NOMO-1 treated with DMSO at 0.1 percent for 48 hours (cell line): Measurements from ENCODE around the gene PRKAR2B.
"Not testable (repeated sequence)": the region's sequence is repeated elsewhere in the genome, so short reads cannot be mapped to it uniquely, and the experiment has no call there.

Experiments
- DNase-seq: peaks from one replicate; lab custom pipeline; 2025; ENCODE audit not compliant: unreplicated experiment; lab: John Stamatoyannopoulos, UW

PRKAR2B gene

DNA sequence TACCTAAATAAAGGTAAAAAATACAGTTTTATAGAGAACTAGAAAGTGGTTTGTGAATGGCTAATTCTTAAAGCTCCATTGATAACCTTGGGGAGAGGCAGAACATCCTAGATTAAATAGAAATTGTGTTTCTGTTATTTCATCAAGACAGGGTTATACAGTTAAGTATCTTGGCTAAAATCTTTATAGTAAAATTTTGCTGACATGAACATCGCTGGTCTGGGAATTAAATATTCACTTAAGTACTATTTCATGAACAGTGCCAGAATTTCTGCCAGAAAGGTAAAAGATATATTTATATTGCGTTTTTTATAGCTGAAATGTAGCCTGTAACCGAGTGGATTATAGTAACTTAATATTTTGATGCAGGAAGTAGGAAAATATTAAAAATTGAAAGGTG lies 70.6 kb downstream of the PRKAR2B start:
- DNase-seq: no peak

DNA sequence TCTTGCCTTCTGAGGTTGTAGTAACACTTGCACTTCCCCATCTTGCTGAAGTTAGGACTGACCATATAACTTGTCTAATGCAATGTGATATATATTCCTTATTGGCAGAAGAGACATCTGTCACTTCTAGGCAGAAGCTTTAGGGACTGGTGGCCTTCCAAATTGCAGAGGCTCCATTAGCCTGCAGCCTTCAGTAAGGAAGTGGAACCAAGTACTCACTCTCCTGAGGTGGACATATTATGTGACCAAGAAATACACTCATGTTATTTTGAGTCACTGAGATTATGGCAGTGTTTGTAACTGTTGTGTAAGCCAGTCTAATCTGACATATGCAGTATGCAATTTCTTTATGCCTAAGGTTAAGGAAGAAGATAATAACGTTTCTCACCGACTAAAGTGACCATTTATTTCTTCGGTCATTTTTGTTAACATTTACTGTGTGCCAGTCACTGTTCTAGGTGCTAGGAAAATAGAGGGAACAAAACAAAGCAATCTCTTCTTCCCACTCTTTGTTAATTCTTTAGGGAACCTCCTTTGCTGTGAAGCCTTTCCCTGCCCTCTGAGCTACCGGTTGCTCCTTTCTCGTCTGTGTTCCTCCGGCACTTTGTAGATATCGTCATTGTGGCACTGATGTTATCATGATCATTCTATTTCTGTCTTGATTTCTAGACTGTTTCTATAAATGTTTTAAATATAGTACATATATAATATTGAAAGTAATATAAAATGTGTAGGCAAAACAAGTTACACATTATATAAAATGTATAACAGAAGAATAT lies 71.4 kb downstream of the PRKAR2B start:
- peak; percentile 61 for DNase-seq

DNA sequence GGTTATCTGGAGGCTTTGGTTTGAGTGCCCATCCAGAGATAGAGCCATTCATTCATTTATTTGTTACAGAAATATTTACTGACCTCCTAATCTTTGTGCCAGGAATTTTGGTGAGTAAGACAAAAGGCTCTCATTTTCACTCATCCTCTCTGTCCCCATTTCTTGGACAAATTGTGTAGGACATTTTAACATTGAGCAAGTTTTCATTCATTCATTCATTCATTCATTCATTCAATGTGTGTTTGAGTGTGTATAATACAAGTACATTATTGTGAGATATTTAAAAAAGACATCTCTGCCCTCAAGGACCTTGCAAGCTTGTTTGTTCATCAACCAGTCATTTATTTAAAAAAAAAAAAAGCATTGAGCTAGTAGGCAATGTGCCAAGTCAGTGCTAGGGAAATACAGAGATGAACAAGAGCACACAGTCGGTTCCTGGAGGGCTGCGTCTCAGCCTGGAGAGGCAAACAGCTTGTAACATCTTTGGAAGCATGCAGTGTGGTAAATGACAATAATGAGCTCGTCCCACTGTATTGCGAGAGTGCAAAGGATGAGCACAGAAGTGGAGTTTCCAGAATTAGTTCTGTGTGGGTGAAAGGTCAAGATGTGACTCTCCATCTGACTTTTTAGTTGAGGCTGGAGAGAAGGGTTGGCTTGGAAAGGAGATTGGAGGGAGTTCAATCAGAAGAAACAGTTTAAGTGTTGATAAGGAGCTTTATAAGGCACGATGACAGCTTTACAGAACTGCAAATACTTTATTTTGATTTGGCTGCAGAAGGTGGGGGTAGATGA lies 73.8 kb downstream of the PRKAR2B start:
- DNase-seq: no peak

DNA sequence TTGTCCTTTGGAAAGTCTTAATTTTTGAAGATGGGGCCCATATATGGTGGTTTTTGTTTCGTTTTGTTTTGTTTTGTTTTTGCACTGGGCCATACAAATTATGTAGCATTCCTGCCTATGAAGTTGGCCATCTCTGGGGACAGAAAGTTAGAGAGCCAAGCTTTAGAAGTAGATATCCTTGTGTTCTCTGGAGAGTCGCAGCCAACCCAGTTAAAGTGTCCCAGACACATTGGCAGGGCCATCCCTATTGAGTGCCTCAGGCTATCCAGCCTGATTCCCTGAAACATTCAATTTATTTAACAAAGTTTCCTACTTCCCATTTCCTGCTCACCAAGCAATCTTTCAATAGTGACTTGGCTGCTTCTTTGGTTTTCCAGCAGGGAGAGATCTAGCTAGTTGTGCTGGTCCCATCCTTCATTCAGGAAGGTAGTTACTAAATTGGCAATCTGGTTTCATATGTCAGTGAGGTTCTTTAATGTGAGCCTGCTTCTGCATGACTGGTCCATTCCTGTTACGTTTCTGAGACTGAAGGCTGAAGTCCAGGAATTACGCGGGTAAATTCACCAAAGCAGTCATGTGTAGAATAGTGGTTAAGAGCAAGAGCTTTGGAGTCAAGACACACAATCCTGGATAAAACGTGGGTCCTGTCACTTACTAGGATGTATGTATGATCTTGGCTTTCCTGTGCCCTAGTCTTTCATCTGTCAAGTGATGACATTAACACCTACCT lies 75.0 kb downstream of the PRKAR2B start:
- DNase-seq: no peak

DNA sequence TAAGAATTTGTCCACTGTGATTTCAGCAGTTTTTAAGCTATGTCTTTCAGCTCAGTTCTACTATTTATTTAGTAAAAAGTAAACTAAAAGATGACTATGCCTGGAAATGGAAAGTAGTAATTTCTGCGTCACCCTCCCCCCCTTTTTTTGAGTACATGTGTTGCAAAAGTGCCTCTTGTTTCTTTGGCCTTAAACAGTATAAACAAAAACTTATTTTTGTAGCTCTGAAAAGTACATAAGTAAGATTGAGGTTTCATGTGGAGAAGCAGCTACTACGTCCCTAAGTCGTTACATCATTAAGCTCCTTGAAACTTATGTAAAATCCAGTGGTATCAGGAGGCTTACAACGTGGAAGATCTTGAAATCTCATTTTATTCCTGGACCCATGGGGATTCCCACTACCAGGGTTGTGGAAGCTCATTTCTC lies 78.0 kb downstream of the PRKAR2B start:
- no peak for DNase-seq

DNA sequence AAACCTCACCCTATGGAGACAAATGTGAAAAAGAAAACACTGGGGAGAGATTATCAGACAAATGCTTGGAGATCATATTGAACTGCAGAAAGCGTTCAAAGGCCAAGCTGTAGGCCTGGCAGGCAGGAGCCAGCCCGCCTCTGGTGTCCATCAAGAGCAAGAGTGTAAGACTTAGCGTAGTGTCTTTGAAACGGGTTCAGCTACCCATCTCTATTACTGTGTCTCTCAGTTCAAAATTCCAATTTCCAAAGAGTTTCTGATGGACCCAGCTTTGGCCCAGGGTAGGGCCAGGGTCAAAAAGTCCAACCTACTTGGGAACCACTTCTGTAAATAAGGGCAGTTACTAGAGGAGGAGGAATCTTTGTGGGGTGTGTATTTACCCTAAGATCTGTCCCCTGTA lies 78.9 kb downstream of the PRKAR2B start:
- no peak for DNase-seq

DNA sequence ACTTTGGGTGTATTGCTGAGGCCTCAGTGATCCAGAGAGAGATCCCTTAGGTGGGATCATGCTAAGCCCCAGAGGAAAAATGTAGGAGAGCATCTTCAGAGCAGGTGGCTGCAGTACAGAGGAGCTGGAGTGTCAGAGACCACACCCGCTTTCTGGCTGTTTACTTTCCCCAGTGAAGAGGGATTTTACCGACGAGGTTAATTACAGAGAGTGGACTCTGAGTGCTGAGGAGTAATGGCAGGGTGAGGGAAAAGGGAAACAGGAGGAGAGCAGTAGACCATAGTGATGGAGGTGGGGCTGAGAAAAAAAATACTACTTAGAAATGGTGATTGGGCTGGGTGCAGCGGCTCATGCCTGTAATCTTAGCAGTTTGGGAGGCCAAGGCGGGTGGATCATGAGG lies 81.0 kb downstream of the PRKAR2B start:
- DNase-seq: no peak

DNA sequence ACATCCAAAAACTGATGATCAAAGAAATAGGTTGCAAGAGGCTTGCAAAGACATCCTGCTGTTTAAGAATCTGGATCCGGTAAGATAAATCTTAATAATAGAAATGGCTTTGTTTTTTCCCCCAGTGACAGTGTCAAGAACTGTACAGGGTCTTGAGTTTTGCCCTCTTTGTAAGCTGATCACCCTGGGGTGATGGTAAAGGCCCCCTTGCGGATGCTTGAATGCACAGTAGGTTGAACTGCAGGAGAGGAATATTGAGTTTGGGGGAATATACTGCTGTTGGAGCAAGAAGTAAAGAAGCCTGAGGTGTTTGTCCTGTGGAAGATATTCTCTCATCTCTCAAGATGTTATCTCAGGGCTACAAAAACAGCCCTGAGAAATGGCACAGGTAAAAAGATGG lies 83.7 kb downstream of the PRKAR2B start:
- no peak for DNase-seq

DNA sequence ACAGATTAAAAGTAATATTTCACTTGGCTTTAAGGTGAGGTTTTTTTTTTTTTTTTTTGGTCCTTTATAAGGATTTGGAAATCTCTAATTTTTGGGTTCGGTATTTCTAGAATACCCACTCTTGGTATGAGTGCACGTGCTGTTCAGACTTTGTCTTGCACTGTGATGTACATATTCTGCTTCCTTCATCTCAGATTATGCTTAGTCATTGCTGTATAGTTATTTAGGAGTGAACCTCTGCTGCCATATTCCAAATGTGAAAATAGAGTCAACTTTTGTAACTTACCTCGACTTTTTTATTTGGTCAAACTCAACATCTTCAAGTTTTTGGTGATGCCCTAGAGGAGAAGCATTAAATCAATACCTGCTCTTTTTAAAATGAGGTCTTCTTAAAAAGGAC lies 84.2 kb downstream of the PRKAR2B start:
- DNase-seq: no peak

DNA sequence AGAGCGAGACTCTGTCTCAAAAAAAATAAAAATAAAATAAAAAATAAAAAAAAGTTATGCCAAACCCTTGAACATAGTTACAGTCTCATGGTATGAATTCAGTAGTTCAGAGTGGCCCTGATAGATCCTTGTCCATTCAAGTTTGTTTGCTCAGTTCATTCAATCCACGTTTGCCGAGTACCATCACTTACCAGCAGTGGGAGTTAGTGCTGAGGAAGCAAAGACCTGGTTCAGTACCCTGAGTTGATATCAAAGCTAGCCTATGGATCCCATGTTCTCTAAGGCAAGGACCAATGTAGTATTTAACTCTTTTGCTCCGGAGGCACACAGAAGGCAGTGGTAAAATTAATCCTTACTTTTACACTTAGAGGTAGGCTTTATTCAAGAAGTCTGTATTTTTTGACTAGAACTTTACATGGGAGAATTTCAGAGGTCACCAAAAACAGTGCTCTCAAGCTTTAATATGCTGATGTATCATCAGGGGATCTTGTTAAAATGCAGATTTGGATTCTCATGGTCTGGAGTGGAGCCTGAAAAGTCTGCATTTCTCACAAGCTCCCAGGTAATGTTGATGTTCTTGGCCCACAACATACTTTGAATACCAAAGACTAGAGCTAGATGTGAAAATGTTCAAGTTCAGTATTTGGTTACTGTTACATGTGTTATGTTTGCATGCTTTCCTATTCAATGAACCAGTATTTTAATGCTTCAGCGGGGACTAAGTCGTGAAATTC lies 86.1 kb downstream of the PRKAR2B start:
- no peak for DNase-seq

DNA sequence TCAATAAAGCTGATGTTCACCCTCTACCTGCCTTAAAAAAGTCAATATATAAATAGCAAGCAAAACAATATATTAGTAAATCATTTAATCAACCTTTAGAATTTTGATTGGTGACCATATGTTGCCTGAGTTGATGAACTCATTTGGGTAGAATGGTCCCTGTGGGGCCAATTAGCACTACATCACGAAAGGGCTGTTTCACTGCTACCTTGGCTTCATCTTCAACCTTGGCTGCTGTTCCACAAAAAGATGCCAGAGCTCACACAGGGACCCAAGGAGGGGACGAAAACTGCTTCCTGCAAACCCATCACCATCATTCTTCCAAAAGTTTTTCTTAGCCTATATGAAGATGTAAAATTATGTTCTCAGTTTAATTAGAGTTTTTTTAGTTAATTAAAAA lies 88.9 kb downstream of the PRKAR2B start:
- no peak for DNase-seq

DNA sequence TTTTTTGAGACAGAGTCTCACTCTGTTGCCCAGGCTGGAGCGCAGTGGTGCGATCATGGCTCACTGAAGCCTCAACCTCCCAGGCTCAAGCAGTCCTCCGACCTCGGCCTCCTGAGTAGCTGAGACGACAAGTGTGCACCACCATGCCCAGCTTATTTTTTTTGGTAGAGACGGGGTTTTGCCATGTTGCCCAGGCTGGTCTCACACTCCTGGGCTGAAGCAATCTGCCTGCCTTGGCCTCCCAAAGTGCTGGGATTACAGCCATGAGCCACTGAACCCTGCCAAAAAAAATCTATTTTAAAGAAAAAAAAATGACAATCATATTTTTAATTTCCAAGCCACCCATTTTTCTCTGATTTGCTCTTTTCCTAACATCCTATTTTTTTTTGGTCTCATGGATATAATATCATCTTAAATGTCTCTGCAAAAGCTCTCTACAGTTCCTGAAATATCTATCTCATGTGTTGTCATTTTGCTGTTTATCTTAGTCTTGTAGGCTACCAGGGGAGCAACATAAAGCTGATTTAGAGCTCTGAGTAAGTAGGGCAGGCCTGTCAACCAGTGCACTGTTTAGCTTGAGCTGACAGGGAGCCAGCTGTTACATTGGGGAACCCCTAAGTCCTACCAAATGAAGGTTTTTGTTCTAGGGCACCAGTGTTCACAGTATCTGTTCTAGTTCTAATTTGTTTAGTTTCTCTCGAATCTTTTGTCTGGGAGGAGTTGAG lies 94.4 kb downstream of the PRKAR2B start:
- no peak for DNase-seq

DNA sequence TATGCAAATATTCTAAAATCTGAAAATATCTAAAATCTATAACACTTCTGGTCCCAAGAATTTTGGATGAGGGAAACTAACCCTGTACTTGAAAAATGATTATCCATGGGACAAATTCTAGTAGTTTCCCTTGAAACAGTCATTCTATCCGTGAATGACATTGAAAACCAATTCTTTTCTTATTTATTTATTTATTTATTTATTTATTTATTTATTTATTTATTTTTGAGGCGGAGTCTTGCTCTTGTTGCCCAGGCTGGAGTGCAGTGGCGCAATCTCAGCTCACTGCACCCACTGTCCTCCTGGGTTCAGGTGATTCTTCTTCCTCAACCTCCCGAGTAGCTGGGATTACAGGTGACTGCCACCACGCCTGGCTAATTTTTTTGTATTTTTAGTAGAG lies 99.4 kb downstream of the PRKAR2B start:
- DNase-seq: not testable (repeated sequence)

DNA sequence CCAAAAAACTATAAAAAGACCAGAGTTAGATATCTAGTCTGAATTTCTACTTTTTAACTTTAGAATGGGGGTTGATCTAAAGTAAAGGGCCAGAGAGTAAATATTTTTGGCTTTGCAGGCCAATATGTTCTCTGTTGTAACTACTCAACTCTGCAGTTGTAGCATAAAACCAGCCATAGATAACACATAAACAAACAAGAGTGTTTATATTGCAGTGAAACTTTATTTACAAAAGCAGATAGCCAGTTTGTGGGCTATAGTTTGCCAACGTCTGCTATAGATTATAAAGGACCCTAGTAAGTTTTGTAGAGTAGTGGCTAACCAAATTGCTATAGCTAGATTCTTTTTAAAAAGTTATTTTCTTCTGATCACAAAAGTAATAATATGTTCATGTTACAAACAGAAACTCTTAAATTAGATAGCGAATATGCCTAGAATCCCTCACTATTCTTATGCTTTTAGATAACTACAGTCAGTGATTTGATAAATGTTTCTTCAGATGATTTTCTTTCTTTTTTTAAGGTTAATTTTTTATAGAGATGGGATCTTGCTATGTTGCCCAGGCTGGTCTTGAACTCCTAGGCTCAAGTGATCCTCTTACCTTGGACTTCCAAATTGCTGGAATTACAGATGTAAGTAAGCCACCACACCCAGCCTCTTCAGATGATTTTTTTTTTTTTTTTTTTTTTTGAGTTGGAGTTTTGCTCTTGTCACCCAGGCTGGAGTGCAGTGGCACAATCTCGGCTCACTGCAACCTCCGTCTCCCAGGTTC lies 100.7 kb downstream of the PRKAR2B start:
- no peak for DNase-seq

DNA sequence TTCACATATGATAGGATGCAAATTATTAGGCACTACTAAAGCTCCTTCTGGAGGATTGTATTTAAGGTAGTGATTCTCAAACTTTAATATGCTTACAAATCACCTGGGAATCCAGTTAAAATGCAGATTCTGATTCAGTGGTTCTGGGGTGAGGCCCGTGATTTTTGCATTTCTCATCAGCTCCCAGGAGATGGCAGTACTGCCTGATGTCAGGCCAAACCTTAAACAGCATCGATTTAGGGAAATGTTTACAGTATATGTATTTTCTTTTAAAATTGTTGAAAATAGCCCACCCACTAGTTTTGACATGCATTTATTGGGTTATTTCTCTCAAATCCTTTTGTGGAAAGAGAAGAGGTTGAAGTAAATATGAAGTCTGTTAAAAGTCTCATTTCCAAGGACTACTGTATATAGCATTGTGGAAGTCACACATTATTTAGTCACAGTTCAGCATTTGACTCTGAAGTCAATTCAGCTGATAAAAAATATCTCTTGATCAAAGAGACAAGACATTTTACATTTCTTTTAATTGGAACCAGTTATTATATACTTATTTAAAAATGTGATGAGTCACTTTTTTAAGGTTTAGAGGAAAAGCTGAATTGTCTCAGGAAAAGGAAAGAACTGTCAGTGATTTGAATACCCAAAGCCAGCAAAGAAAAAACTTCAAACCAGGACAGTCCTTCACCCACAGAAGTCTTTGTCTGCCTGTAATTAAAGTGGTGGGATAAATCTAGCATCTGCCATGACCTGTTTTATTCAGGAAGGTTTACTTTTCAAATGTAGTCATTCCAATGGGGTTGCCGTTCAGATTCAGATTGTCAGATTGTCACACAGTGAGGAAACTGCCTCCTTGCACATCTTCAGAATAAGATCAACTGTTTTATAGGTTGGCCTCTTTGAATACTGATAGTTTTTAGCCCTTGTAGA lies 103.2 kb downstream of the PRKAR2B start:
- peak; percentile 3 for DNase-seq

DNA sequence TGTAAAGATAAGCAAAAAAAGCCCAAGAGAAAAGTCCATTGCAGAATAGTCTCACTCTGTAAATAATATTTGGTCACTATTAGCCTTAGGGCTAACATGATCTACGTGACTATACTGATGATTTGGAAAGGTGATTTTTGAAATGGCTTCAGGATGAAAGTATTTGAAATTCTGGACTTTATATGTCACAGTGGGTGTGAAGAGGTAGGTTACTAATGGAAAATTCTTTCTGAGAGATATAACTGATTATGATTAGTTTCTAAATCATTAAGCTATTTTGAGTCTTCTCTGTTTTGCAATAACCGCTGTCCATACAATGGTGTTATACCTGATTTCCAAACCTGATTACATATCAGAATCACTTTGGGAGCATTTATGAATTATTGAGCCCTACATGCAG lies 104.2 kb downstream of the PRKAR2B start:
- DNase-seq: no peak

DNA sequence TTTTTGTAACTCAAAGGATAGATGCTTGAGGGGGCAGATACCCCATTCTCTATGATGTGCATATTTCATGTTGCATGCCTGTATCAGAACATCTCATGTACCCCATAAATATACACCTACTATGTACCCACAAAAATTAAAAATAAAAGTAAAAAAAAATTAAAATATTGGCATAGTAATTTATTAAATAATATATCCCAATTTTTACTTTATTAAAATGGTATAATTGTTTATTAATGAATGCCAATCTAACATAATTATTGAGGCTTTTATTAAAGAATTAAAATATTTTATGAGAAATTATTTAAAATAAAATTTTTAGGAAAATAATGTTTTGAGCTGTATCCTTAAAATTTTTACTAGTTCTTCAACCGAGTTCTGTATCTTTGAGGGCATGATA lies 105.4 kb downstream of the PRKAR2B start:
- DNase-seq: no peak

DNA sequence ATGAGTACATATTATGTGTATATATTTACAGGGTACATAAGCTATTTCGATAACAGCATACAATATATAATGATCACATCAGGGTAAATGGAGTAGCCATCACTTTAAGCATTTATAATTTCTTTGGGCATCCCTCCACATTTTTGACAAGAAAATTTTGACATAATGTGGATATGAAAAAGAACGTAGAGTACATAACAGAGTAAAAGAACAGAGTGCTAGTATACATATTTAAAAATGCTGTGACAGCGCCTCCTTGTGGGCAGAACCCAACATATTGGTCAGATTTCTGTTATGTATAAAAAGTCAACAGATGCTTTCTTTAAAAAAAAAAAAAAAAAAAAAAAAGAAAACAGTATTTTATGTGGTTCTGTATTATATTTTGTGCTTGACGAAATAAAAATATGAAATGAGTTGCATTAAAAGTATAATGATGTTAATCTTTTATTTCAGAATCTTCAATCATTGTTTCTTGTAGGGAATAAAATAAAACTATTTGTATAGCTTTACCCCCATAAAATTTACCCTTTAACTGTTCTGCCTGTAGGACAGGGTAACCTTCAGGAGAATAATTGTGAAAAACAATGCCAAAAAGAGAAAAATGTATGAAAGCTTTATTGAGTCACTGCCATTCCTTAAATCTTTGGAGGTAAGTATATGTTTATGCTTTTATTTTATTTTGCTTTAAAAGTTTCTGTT lies 106.0 kb downstream of the PRKAR2B start:
- peak; percentile 34 for DNase-seq
